ENCODE results near the gene SPOUT1. TPM values are rescaled to one million over a fixed set of nuclear protein-coding genes. Genes with fewer than 3 reads are reported as not detected.
"Not testable (repeated sequence)": the region's sequence is repeated elsewhere in the genome, so short reads cannot be mapped to it uniquely, and the experiment has no call there.

Gene SPOUT1
- total and polyA plus RNA-seq, 2 donors (not counting 1 experiment from before 2014, with no cell fraction given) = 7.4 to 9.0 TPM

DNA sequence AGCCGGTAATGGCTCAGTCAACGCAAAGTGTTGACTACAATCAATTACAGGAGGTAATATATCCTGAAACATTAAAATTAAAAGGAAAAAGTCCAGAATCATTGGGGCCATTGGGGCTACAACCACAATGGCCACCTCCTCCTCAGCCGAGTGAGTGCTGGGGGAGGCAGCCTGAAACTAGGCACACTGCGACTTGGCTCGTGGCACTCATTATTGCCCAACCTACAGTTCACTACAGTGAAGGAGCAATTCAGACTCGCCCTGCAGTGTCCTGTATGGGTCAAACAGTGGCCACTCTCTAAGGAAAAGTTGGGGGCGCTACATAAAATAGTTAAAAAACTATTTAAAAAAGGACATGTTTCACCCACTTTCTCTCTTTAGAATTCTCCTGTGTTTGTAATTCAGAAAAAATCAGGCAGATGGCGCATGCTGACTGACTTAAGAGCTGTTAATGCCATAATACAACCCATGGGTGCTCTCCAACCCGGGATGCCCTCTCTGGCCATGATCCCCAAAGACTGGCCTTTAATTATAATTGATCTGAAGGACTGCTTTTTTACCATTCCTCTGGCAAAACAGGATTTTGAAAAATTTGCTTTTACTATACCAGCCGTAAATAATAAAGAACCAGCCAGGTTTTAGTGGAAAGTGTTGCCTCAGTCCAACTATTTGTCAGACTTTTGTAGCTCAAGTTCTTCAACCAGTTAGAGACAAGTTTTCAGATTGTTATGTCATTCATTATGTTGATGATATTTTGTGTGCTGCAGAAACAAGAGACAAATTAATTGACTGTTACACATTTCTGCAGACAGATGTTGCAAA, 22.4 kb upstream of the SPOUT1 start:
- H4K20me1 ChIP-seq (ENCODE audit: control insufficient read depth, extremely low read depth, insufficient read depth, low read length); H3K9me3 ChIP-seq (ENCODE audit: control insufficient read depth, insufficient read depth, low read depth, low read length); H3K4me3 ChIP-seq (replicated peaks in 1 of 4; ENCODE audit: control extremely low read depth in 1 of 4, insufficient read depth in 1 of 4, low read depth in 3 of 4, low read length in 4 of 4); H3K4me1 ChIP-seq (ENCODE audit: control insufficient read depth, extremely low read depth, insufficient read depth, low read length); H3K27me3 ChIP-seq (ENCODE audit: control insufficient read depth, insufficient read depth, low read length); H3K9ac ChIP-seq (ENCODE audit: insufficient read depth, low read length); H3K4me2 ChIP-seq (ENCODE audit: extremely low read depth, insufficient read depth, low read length); H3K79me2 ChIP-seq (ENCODE audit: control insufficient read depth, insufficient read depth, low read length); H2AFZ ChIP-seq (ENCODE audit: low read length); H3K36me3 ChIP-seq (ENCODE audit: control insufficient read depth, insufficient read depth, low read length); H3K27ac ChIP-seq (ENCODE audit: insufficient read depth, low read length): not testable (repeated sequence)
- peak; percentile 23 to 70 for DNase-seq (ENCODE audit: low read depth in 2 of 2)
- TF ChIP-seq, protein P1, sequence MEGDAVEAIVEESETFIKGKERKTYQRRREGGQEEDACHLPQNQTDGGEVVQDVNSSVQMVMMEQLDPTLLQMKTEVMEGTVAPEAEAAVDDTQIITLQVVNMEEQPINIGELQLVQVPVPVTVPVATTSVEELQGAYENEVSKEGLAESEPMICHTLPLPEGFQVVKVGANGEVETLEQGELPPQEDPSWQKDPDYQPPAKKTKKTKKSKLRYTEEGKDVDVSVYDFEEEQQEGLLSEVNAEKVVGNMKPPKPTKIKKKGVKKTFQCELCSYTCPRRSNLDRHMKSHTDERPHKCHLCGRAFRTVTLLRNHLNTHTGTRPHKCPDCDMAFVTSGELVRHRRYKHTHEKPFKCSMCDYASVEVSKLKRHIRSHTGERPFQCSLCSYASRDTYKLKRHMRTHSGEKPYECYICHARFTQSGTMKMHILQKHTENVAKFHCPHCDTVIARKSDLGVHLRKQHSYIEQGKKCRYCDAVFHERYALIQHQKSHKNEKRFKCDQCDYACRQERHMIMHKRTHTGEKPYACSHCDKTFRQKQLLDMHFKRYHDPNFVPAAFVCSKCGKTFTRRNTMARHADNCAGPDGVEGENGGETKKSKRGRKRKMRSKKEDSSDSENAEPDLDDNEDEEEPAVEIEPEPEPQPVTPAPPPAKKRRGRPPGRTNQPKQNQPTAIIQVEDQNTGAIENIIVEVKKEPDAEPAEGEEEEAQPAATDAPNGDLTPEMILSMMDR (conservative IDR thresholded peaks at IDR 0.05 in 1 of 2, IDR thresholded peaks at IDR 0.05 in 1 of 2; ENCODE audit: low read depth in 1 of 2, low read length in 2 of 2) = peak; percentile 33 to 47

DNA sequence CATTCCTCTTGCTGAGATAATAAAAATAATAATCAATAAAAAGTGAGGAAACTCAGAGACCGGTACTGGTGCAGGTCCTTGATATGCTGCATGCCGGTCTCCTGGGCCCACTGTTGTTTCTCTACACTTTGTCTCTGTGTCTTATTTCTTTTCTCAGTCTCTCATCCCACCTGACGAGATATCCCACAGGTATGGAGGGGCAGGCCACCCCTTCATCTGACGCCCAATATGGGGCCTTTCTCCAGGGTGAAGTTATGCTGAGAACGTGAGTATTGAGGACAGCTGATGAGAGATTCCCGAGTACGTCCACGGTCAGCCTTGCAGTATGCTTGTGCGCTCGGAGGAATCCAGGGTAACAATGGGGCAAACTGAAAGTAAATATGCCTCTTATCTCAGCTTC, 21.4 kb upstream of the SPOUT1 start:
- not testable (repeated sequence) for H3K9me3 ChIP-seq (ENCODE audit: control insufficient read depth, insufficient read depth, low read depth, low read length); H3K79me2 ChIP-seq (ENCODE audit: control insufficient read depth, insufficient read depth, low read length); H4K20me1 ChIP-seq (ENCODE audit: control insufficient read depth, extremely low read depth, insufficient read depth, low read length); H3K4me2 ChIP-seq (ENCODE audit: extremely low read depth, insufficient read depth, low read length); H3K36me3 ChIP-seq (ENCODE audit: control insufficient read depth, insufficient read depth, low read length); H3K9ac ChIP-seq (ENCODE audit: insufficient read depth, low read length); H3K4me1 ChIP-seq (ENCODE audit: control insufficient read depth, extremely low read depth, insufficient read depth, low read length); H3K27me3 ChIP-seq (ENCODE audit: control insufficient read depth, insufficient read depth, low read length); DNase-seq (ENCODE audit: low read depth in 2 of 2); H2AFZ ChIP-seq (ENCODE audit: low read length); H3K27ac ChIP-seq (ENCODE audit: insufficient read depth, low read length); H3K4me3 ChIP-seq (replicated peaks in 1 of 4; ENCODE audit: control extremely low read depth in 1 of 4, insufficient read depth in 1 of 4, low read depth in 3 of 4, low read length in 4 of 4)

DNA sequence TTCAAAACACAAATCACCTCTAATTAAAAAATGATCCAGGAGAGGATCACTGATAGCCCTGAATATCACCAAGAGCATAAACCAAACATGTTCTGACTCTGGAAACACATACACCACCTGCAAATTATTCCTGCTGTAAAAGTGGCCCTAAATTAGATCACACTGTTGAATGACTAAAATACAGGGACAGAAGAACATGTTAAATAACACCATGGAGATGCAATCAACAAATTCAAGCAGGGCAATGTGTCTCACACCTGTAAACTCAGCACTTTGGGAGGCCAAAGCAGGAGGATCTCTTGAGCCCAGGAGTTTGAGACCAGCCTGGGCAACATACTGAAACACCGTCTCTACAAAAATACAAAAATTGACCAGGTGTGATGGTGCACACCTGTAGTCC, 18.2 kb upstream of the SPOUT1 start:
- no peak overlapping the region for H3K27ac ChIP-seq (ENCODE audit: insufficient read depth, low read length)
- TF ChIP-seq EZH2 (IDR thresholded peaks at IDR 0.05; ENCODE audit: low read length, missing control alignments) = no peak
- TF ChIP-seq, protein P1 (conservative IDR thresholded peaks at IDR 0.05 in 1 of 2, IDR thresholded peaks at IDR 0.05 in 1 of 2; ENCODE audit: low read depth in 1 of 2, low read length in 2 of 2) = no peak
- no peaks in the 10 kb centered on the region for H3K36me3 ChIP-seq (ENCODE audit: control insufficient read depth, insufficient read depth, low read length)
- H3K79me2 ChIP-seq (ENCODE audit: control insufficient read depth, insufficient read depth, low read length) = no peaks in the 10 kb centered on the region
- H3K4me1 ChIP-seq (ENCODE audit: control insufficient read depth, extremely low read depth, insufficient read depth, low read length) = no peaks in the 10 kb centered on the region
- no peaks in the 10 kb centered on the region for H4K20me1 ChIP-seq (ENCODE audit: control insufficient read depth, extremely low read depth, insufficient read depth, low read length)
- no peaks in the 10 kb centered on the region for H3K27me3 ChIP-seq (ENCODE audit: control insufficient read depth, insufficient read depth, low read length)
- no peak overlapping the region for H3K9ac ChIP-seq (ENCODE audit: insufficient read depth, low read length)
- H3K4me3 ChIP-seq (replicated peaks in 1 of 4; ENCODE audit: control extremely low read depth in 1 of 4, insufficient read depth in 1 of 4, low read depth in 3 of 4, low read length in 4 of 4) = no peak overlapping the region
- DNase-seq (ENCODE audit: low read depth in 2 of 2) = no peak
- H3K9me3 ChIP-seq (ENCODE audit: control insufficient read depth, insufficient read depth, low read depth, low read length) = no peaks in the 10 kb centered on the region
- H2AFZ ChIP-seq (ENCODE audit: low read length) = no peak overlapping the region
- no peak overlapping the region for H3K4me2 ChIP-seq (ENCODE audit: extremely low read depth, insufficient read depth, low read length)

All from fibroblast of lung (primary cell).